Breast epithelium (tissue), 3 donors: ENCODE data around the gene CPN2.

Experiments used
- CTCF ChIP-seq, 3 donors: fragments of 450-650 bp; IDR thresholded peaks; one replicate each; pipeline ENCODE4 v1.5.1; 2016 to 2017; ENCODE audit warnings: antibody characterized with exemption in 3 of 3, mild to moderate bottlenecking in 3 of 3, moderate library complexity in 3 of 3
- POLR2A ChIP-seq: fragments of 450-650 bp; IDR thresholded peaks from one replicate; pipeline ENCODE4 v1.6.1; 2016; ENCODE audit warnings: antibody characterized with exemption, mild to moderate bottlenecking, moderate library complexity

DNA sequence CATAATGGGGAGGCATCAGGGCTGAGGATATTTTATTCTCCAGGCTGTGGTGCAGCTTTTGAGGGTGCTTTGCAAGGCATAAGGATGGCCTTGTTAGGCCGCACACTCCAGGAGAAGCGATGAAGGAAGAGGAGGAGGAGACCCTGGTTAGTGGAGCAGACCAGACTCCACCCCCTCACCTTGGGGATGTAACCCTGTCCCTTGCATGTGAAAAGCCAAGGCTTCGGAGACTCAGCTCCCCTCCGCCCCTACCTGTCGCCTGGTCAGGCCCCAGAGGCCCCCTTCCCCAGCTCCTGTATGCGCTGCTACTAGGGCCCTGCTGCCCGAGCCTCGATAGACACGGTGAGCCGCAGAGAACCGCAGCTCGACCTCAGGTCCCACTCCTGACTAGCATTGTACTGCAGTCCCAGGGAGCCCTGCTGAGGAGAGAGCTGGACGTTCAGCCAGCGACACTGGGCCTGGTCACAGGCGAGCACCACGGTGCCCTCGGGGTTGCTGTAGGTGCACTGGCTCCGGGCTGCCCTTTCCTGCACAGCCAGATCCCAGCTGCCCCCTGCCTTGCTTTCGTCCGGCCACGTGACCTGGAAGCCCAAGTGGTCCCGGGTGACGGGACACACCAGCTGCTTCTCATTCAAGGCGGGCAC lies 10.2 kb downstream of the CPN2 start:
- TF ChIP-seq CTCF (IDR thresholded peaks at IDR 0.05) (no peak), POLR2A (no peak)
